SIG-M5 treated with dmso at 0.1 percent for 504 hours (cell line): ENCODE results near the gene HOXB8.

Source experiments
- DNase-seq: peaks from one replicate; lab custom pipeline; 2025; ENCODE audit not compliant: unreplicated experiment; lab: John Stamatoyannopoulos, UW

HOXB8 gene

GRCh38 chr17:48611213-48611612 lies 3.9 kb downstream of the HOXB8 start:
- no peak for DNase-seq

DNA sequence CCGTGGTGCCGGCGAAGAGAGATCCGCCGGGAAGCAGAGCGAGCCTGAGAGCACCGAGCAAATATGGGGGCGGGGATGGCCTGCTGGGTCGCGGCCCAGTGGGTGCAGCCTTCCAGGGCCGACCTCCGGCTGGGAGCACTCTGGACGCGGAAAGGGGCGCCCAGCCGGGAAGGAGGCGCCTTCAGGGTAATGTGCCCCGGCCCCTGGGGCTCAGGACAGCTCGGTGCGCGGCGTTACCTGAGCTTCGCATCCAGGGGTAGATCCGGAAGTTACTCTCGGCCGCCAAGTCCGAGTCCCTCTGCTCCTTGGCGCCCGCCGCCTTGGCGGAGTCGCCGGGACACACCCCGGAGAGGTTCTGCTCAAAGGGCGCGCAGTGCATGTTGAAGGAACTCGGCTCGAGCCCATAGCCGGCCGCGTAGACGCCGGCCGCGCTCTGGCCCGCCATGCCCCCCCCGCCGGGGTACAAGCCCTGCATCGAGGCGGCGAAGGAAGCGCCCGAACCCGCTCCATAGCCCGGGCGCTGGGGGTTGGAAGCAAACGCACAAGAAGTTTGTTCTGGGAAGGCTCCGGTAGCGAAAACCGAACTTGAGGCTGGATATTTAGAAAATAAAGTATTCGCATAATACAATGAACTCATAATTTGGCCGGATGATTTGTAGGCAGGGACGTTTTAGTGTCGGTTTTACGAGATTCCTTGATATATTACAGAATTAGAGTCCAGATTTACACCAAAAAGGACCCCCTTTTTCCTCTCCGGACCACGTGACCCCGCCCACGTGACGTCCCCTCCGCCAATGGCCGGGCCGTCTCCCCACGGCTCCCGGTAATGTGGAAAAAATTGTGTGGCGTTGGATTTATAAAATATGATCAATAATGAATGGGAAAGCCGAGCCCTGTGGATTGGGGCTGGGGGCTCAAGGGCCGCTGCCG lies 4.5 kb downstream of the HOXB8 start, which contains the start of gene HOXB7:
Gene HOXB7, minus strand, starts transcription at position 736 of the 930 bp plus-strand sequence. Its CDS starts 99 bp downstream, at position 637.
- no peak for DNase-seq

DNA sequence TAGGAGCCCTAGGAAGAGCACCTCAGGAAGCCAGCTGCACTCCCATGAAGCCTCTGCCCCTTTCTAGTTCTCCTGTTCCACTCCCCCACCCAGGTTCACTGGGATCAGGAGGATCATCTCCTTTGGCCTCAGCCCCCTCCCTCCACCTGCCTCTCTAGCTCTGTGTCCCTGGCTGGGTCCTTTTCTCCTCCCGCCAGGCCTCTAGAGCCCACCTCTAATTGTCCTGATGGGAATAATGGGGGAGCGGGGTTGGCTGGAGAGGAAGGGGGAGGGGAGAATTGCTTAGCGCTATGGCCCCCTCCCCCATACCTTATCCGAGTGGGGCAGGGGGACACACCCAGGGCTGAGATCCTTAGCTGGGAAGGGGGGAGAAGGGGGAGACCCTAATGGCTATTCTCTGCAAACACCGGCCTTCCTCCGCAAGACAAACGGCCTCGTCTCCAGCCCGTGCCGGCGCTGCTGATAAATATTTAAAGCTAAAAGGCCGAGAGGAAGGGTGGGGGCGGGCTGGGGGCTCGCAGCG lies 5.3 kb downstream of the HOXB8 start:
- DNase-seq = no peak

DNA sequence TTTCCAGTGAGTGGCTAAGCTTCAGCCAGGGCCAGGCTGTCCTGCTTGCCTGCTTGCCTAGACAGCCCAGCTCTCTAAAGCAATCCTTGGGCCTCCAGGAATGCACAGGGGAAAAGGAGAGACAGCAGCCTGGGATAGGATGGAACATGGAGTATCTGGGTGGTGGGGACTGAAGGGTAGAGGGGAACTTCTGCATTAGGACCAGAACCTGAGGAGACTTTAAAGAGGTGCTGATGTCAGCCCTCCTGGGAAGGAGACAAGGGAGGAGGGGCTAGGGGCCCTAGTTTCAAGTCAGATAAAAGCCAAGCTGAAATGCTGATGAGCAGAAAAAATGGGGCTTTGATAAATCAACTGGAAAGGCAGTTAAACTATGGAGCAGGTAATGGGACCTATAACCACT lies 6.1 kb downstream of the HOXB8 start:
- DNase-seq = no peak

GRCh38 chr17:48608494-48608834 lies 6.6 kb downstream of the HOXB8 start:
- no peak for DNase-seq

DNA sequence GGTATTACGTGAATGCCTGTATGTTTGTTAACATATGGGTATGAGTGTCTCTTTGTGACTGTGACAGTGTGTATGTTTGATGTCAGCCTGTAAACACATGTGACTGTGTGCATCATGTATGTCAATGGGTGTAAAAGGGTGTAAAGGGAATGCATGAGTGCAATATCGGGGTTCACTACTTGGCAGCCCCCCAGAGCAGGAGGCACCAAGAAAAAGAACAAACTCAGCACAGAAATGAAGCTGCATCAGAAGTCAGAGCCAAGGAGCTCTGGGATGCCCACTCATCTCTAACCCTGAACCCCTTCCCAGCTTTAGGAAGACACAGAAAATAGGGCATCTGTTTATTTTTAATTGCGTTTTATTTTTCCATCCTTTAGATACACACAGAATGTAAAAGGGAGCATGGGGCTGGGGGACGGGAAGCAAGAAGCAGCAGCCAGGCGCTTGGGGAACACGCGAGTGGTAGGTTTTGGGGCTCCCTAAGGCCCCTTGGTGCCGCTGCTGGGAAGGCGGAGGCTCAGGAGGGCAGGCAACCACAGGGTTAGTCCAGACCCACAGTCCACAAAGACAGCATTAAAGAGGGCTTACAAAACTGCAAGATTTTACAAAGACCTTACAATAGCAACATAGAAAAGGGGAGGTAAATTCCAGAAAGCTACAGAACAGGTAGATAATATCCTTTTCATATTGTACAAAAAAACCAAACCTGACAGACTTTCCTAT lies 8.0 kb downstream of the HOXB8 start:
- no peak for DNase-seq

DNA sequence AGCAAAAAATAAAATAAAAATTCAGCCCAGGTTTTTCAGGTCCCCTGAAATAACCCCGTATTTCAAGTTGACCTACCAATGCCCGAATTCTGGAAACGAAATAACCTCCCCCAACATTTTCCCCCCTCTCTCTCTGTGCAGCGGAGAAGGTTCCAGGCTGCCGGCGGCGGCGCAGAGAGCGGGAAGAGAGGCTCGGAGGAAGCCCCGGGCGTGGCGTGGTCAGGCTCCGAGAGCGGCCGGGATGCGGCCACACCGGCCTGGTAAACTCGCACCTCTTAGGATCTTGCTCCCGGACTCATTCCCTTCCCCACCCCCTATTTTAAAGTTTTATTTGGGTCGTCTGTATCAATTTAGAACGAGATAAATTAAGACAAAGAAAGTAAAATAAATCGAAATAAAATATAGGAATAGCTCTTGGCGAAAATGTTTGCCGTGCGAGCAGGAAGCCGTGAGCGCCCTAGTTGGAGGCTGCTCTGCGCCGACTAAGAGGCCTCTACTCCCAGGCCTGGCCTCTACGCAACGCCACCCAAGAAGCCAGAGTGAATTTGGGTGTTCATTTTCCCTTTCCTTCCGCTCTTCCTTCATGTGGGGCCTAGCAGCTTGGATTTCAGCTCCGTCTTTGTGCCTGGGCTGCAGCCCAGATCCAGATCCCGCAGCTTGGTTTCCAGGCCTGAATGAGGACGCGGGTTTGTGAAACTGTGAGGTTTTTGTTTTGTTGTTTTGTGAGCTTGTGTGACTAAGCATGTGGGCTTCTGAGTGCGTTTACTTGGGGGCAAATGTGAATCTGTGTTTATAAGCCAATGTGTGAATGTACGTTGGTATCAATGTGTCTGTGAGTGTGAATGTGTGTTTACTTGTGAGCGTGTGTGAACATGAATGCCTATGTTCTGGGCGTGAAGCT lies 8.9 kb downstream of the HOXB8 start:
- DNase-seq = no peak

- DNase-seq = no peak
These were observed 9.6 kb downstream of the HOXB8 start for GRCh38 chr17:48605409-48605919.

- DNase-seq = no peak
These were observed 10.2 kb downstream of the HOXB8 start, which contains the start of gene HOXB6 for GRCh38 chr17:48604770-48605329. TSS of gene HOXB6 (minus strand) at chr17:48604986. CDS start at chr17:48598150, 6,836 bp downstream.

GRCh38 chr17:48603959-48604769 lies 10.9 kb downstream of the HOXB8 start:
- DNase-seq = no peak

GRCh38 chr17:48601539-48602425 lies 13.3 kb downstream of the HOXB8 start:
- no peak for DNase-seq

DNA sequence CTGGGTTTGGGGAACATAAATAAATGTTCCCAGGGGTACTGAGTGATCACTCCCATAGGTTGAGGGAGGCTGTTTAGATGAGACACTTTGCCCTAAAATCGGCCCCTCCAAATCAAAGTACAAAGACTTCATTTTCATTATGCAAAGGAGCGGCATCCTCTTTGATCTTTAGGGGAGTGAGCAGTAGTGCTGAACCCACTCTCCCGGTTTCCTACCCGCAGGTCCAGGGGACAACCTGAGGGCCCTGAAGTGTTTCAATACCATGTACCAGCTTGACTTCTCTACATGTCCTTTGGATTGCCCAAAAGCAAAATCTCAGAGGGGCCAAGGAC lies 13.9 kb downstream of the HOXB8 start:
- DNase-seq = no peak

GRCh38 chr17:48600244-48601098 lies 14.6 kb downstream of the HOXB8 start:
- no peak for DNase-seq

DNA sequence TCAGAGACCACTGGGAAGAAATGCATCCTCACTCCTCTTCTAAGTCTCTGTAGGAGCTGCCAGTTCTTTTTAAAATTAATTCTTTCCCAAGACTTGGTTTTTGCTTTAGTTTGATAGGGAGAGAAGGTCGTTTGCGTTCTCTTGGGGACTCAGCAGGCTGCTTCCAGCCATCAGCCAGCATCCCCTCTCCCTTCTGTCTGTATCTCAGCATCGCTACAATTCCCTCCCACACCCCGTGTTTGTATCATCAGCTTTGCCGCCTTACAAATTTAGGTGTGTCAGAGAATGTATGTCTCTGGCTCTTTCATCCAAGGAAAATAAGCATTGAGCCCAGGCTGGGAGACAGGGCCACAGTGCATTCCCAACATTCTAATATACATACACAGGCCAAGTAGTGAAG lies 15.7 kb downstream of the HOXB8 start:
- no peak for DNase-seq

DNA sequence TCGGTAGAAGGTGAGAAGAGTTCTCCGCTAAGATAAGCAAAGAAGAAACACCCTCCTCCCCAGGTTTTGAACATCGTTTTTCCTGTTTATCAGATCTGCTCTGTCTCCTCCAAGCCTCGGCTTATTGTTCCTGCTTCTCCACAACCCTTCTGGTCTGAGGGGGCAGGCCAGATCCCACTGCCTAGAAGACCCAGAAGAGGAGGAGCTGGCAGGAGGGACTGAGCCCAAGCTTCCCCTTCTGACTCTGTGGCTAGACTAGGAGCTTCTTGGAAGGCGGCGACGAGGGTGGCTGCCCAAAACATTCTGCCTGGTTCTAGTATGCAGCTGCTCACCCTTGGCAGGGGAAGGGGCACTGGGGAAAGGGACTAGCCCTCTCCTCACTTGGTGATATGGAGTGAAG lies 16.4 kb downstream of the HOXB8 start:
- no peak for DNase-seq

DNA sequence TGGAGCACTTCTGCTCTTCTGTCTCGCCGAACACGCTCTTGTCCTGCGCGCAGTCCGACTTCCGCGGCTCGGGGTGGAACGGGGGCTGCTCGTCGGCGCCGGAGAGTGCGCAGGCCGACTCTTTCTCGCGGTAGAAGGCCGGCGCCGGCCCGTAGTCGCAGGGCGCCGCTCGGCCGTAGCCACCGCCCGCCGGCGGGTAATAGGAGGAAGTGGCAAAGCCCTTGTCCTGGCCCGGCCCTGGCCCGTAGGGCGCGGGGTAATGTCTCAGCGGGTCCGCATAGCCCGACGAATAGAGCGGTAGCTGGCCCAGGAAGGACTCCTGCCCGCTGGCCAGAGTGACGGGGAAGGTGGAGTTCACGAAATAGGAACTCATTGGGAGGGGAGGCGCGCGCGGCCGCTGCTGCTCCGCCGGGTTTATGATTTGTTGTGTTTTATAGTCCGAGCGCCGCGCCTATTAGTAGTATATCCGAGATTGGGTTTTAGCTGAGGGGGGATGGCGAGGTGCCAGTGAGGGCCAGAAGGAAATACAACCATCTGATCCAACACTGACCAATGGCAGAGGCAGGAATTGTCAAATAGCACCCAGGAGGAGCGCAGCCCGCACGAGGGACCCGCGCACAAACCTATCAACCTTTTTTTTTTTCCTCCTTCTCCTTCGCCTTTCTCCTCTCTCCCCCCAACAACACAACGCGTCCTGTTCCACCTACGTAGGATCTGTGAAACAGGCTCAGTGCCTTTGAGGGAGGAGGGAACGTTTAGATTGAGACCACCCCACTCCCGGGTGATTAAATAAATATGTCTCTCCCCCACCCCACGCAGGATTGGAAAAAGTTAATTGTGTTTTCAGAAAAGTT lies 17.1 kb downstream of the HOXB8 start:
- no peak for DNase-seq

DNA sequence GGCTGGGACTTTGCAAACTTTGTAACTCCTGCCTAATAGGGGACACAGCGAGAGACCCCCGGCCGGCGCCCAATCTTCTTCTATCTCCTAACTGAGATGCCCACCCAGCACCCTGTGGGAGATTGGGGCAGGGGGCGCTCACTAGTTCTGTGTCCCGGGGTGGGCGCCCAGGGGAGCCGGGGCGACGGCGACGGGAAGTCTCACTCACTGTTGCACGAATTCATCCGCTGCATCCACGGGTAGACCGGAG lies 17.6 kb downstream of the HOXB8 start:
- DNase-seq = no peak
